Epithelial cell of prostate (primary cell): ENCODE data around the gene XG.
"Not testable (repeated sequence)": the region's sequence is repeated elsewhere in the genome, so short reads cannot be mapped to it uniquely, and the experiment has no call there.

ENCODE experiments used
- DNase-seq: peaks from one replicate; pipeline ENCODE4 v3.0.0-alpha.2; 2011; ENCODE audit warnings: low read depth, low spot score
- H3K27ac ChIP-seq: fragments of 450-650 bp; 2 replicates; pipeline ENCODE4 v1.5.1; 2017; ENCODE audit warnings: mild to moderate bottlenecking

The XG gene

GRCh38 chrX:2732649-2733048, 19.2 kb upstream of the XG start:
- H3K27ac ChIP-seq, result no peak overlapping the region
- no peak for DNase-seq

GRCh38 chrX:2733286-2733685, 18.6 kb upstream of the XG start:
- DNase-seq, result no peak
- H3K27ac ChIP-seq, result no peak overlapping the region

DNA sequence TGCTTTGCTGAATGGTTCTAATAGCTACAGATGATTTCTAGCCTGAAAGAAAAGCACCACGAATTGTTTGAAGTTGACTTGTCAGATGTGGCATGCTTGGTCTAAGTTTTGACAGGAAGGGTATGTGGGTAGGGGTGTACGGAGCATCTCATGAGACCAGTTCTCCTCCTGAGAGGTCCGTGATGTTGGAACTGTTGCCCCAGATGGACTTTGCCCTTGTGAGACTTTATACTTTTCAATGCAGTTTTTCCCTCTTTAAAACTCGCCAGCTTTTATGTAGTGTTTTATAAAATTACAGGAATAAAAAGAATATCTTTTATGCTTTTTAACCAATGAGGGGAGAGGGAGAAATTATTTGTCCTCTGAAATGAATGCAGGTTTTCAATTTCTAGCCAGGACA, 16.6 kb upstream of the XG start:
- DNase-seq, result no peak
- H3K27ac ChIP-seq, result no peak overlapping the region

DNA sequence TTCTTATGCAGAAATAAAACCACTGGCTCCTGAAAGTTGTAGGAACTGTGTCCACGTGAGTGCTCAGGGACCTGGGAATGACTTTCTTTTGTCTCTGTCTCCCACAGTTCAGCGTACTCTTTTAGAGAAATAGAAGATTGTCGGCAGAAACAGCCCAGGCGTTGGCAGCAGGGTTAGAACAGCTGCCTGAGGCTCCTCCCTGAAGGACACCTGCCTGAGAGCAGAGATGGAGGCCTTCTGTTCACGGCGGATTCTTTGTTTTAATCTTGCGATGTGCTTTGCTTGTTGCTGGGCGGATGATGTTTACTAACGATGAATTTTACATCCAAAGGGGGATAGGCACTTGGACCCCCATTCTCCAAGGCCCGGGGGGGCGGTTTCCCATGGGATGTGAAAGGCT, 11.2 kb upstream of the XG start:
- DNase-seq, result no peak

DNA sequence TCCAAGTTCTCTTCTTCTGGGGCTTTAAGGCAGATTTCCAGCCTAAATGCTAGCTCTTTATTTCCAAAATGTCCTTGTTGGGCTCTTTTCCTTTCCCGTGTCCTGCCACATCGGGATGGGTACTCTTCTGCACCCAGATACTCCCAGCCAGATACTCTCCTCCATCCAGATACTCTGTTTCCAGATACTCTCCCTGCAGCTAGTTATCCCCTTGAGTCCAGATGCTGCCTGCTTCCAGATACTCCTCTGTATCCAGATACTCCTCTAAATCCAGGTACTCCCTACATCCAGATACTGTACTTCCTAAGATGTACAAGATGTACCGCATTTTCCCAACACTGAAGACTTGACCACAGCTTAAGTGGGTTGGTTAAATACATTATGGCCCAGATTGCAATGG, 10.5 kb upstream of the XG start:
- no peak for DNase-seq
- H3K27ac ChIP-seq, result no peak overlapping the region

More for the DNA sequence above, 11.2 kb upstream of the XG start:
- no peak overlapping the region for H3K27ac ChIP-seq

- DNase-seq, H3K27ac ChIP-seq: not testable (repeated sequence)
These were observed 5.6 kb upstream of the XG start for GRCh38 chrX:2746250-2746649.

DNA sequence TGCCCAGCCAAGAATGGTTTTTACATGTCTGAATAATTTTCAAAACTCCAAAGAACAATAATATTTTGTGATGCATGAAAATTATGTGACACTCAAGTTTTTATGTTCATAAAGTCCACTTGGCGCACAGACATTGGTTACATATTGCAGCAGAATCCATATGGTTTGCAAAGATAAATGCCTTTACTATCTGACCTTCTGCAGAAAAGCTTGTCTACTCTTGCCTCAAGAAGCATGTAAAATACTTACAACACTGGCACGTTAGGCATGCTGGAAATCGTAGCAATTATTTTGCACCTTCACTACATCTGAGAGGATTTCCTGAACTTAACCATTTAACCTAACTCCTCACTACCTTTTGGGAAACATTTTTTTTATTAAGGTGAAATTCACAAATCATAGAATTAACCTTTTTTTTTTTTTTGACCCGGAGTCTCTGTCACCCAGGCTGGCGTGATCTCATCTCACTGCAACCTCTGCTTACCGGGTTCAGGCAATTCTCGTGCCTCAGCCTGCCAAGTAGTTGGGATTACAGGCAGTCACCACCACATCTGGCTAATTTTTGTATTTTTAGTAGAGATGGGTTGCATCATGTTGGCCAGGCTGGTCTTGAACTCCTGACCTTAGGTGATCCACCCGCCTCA, 3.5 kb upstream of the XG start:
- DNase-seq, result peak; percentile 5

DNA sequence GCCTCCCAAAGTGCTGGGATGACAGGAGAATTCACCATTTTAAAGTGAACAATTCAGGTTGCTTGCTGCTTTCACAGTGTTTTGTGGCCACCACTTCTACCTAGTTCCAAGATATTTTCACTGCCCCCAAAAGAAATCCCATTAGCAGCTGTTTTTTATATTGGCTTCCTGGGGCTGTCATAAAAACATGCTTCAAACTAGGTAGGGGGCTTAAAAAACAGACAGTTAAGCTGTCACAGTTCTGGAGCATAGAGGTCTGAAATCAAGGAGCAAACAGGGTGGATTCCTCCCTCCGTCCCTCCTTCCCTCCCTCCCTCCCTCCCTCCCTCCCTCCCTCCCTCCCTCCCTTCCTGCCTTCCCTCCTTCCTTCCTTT, 3.0 kb upstream of the XG start:
- DNase-seq, result no peak
- H3K27ac ChIP-seq, result peak overlapping the region; percentile 52

More for the DNA sequence above, 3.5 kb upstream of the XG start:
- peak overlapping the region; percentile 52 for H3K27ac ChIP-seq

- no peak for DNase-seq
- peak overlapping the region; percentile 58 for H3K27ac ChIP-seq
These were observed 549 bp upstream of the XG start for GRCh38 chrX:2751291-2751690.

DNA sequence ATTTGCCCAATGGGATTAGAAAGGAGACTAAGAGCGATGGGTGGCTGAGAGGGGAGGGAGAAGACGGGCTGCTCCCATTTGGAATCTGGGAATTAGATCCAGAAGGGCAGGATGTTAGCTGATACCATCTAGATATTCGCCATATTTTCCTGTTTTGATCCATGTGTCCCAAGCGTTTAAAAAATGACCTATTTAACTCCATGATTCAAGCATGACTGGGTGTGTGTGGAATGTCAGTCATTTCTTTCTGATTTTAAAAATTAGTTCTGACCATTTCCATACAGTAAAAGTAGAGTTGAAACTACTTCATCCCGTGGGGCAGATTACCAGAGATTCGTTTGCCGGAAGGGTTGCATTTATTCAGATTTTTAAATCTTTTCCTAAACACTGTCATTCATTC, 601 bp downstream of the XG start:
- not testable (repeated sequence) for DNase-seq
- peak overlapping the region; percentile 58 for H3K27ac ChIP-seq

GRCh38 chrX:2755163-2755715, 3.4 kb downstream of the XG start:
- DNase-seq, H3K27ac ChIP-seq: not testable (repeated sequence)

DNA sequence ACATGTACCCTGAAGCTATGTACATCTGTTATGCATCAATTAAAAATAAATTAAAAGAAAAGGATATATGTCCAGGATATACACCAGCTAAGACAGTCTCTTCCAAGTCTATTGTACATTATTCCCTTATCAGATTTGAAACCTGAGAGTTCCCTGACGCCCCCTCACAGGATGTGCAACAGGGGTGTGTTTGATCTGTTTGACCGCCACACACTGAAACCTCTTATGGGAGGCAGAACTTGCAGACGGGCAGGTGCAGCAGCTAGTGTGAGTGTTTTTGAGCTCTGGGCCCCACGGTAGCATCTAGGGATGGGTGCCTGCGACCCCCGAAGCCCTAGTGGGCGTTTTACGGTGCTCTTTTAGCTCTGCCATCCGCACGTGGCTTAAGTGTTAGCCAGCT, 4.7 kb downstream of the XG start:
- no peak overlapping the region for H3K27ac ChIP-seq
- no peak for DNase-seq

GRCh38 chrX:2761246-2761645, 9.4 kb downstream of the XG start:
- no peak for DNase-seq
- no peak overlapping the region for H3K27ac ChIP-seq

DNA sequence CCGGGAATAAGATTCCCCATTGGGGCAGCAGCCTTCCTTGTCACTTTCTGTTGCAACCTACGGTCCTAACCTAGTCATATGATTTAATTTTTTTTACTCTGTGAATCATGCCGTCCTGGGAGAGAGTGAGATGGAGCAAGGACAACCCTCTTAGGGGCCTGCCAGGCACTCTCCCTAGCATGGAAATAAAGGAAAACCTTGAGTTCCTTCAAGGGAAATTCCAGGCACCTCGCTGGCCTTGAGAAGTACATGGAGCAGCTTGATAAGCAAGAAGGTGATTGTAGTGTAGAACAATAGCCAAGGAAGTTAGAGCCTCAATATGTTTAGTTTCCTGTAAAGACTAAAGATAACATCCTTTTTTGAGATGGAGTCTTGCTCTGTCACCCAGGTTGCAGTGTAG, 10.8 kb downstream of the XG start:
- not testable (repeated sequence) for DNase-seq, H3K27ac ChIP-seq

DNA sequence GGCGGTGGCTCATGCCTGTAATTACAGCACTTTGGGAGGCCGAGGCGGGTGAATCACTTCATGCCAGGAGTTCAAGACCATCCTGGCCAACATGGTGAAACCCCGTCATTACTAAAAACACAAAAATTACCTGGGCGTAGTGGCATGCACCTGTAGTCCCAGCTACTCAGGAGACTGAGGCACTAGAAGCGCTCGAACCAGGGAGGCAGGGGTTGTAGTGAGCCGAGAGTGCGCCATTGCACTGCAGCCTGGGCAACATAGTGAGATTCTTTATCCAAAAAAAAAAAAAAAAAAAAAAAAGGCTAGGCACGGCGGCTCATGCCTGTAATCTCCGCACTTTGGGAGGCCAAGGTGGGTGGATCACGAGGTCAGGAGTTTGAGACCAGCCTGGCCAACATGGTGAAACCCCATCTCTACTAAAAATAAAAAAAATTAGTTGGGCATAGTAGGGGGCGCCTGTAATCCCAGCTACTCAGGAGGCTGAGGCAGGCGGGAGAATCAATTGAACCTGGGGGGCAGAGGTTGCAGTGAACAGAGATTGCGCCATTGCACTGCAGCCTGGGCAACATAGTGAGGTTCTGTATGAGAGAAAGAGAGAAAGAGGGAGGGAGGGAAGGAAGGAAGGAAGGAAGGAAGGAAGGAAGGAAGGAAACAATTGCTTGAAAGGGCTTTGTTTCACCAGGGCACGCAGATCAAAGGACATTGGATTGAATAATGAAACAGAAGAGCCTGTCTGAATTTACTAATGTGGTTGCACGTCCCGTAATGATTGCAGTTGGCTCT, 13.1 kb downstream of the XG start:
- not testable (repeated sequence) for H3K27ac ChIP-seq, DNase-seq

DNA sequence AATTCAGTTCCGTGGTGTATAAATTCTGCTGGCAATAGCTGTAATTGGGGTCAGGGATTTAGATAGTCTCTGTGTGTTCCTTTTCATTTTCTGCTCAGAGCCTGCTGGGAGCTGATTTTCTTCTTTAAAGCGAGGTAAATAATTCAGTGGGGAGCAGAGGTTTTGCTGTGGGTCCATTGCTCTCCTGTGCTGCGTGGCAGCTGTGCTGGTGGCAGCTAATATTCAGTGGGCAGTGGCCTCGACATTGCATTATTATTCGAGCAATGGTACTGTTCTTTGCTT, 13.7 kb downstream of the XG start:
- no peak for DNase-seq
- no peak overlapping the region for H3K27ac ChIP-seq

DNA sequence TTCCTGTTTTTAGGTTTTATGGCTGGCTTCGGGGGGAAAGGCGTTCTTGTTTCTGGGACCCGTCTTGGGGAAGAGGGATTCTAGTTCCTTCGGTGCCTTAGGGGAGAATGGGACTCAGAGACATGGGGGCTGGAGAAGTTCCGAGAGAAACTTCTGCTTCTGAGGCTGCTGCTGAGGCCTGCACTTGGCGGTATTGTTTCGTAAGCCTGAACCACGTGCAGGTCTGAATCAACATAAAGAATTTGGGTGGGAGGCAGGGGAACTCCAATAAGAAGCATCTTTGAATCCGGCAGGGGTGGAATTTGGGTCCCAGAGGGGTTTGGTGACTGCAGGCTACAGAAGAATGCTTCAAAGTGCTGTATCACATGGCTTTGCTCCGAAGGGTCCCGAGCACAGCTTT, 15.1 kb downstream of the XG start:
- DNase-seq, result no peak
- H3K27ac ChIP-seq, result no peak overlapping the region

GRCh38 chrX:2767631-2768455, 16.0 kb downstream of the XG start:
- no peak overlapping the region for H3K27ac ChIP-seq
- no peak for DNase-seq

DNA sequence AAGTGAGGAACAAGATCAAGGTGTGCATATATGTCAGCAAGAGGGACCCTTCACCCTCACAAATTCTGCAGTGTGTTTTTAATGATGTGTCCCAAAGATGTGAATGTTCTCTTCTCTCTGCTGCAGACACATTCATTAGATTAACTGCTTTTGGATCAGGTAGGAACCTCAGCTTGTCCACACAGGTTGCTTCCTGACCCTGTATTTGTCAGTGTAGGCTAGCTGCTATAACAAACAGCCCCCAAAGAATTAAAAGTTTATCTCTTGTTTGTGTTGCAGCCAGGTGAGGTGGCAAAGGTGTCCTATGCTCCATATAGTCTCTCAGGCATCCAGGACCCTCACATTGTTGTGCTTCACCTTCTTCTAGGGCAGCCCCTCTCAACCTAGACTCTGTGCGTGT, 17.8 kb downstream of the XG start:
- H3K27ac ChIP-seq, result no peak overlapping the region
- no peak for DNase-seq

GRCh38 chrX:2773166-2774055, 21.6 kb downstream of the XG start:
- not testable (repeated sequence) for DNase-seq, H3K27ac ChIP-seq
